ENCODE results near the gene RNF126.

DNA sequence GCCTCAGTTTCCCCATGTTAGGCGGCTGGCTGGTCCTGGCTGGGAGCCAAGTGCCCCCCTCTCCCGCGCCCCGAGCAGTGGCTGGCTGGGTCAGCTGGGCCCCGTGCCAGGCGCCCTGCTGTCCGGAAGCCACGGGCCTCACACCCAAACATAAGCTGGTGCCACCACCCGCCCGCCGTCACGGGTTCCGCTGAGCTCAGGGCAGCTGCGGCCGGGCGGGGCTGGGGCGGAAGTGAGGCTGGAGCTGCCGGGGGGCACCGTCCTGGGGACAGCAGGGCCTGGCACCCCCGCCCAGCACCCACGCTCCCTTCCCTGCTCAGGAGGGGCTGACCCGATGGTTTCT lies 54.0 kb downstream of the RNF126 start:
- TF ChIP-seq GATA2 (IDR thresholded peaks at IDR 0.05; ENCODE audit: low read depth, low read length) (no peak), GATA3 (IDR thresholded peaks at IDR 0.05; ENCODE audit: low read depth, low read length) (no peak)

Data from SH-SY5Y (cell line).